HEK293 (cell line): ENCODE results near the gene DNAH3.

Source experiments
- HOXA7 ChIP-seq: sonication (generic); formaldehyde crosslinking; IDR thresholded peaks from 2 replicates; pipeline ENCODE4 v1.8.1; 2022; ENCODE audit warnings: missing genetic modification reagents, borderline replicate concordance
- OVOL3 ChIP-seq: fragments of 450-650 bp; formaldehyde crosslinking; IDR thresholded peaks from 2 replicates; pipeline ENCODE4 v1.5.1; 2016; ENCODE audit warnings: missing biosample characterization, missing genetic modification characterization
- ZBTB17 ChIP-seq: fragments of 450-650 bp; formaldehyde crosslinking; IDR thresholded peaks from 2 replicates; pipeline ENCODE4 v1.5.1; 2016; ENCODE audit warnings: missing biosample characterization, missing genetic modification characterization
- ZBTB7A ChIP-seq: fragments of 450-650 bp; formaldehyde crosslinking; IDR thresholded peaks from 2 replicates; pipeline ENCODE4 v1.5.1; 2016; ENCODE audit warnings: low read depth, missing biosample characterization, missing genetic modification characterization
- ZNF146 ChIP-seq: fragments of 450-650 bp; formaldehyde crosslinking; IDR thresholded peaks from 2 replicates; pipeline ENCODE4 v1.5.1; 2016; ENCODE audit warnings: missing biosample characterization, missing genetic modification characterization
- ZNF350 ChIP-seq: fragments of 450-650 bp; formaldehyde crosslinking; IDR thresholded peaks from 2 replicates; pipeline ENCODE4 v1.5.0; 2017; ENCODE audit warnings: missing biosample characterization, mild to moderate bottlenecking, missing genetic modification characterization
- ZNF433 ChIP-seq: fragments of 450-650 bp; formaldehyde crosslinking; IDR thresholded peaks from 2 replicates; pipeline ENCODE4 v1.5.1; 2016; ENCODE audit warnings: missing biosample characterization, missing genetic modification characterization, low read depth
- ZNF510 ChIP-seq: fragments of 450-650 bp; formaldehyde crosslinking; IDR thresholded peaks from 2 replicates; pipeline ENCODE4 v1.5.1; 2018; ENCODE audit warnings: mild to moderate bottlenecking, missing genetic modification characterization, missing biosample characterization; ENCODE audit not compliant: insufficient replicate concordance
- TF ChIP-seq, protein P1 (sequence below): fragments of 450-650 bp; formaldehyde crosslinking; IDR thresholded peaks from 2 replicates; pipeline ENCODE4 v1.5.1; 2016; ENCODE audit warnings: missing biosample characterization, missing genetic modification characterization
- TF ChIP-seq, protein P2 (sequence below): fragments of 450-650 bp; formaldehyde crosslinking; IDR thresholded peaks from 2 replicates; pipeline ENCODE4 v1.5.1; 2016; ENCODE audit warnings: missing biosample characterization, missing genetic modification characterization
- TF ChIP-seq, protein P3 (sequence below): sonication (generic); formaldehyde crosslinking; IDR thresholded peaks from 2 replicates; pipeline ENCODE4 v1.8.1; 2022; ENCODE audit warnings: mild to moderate bottlenecking, moderate library complexity, missing genetic modification reagents

DNA sequence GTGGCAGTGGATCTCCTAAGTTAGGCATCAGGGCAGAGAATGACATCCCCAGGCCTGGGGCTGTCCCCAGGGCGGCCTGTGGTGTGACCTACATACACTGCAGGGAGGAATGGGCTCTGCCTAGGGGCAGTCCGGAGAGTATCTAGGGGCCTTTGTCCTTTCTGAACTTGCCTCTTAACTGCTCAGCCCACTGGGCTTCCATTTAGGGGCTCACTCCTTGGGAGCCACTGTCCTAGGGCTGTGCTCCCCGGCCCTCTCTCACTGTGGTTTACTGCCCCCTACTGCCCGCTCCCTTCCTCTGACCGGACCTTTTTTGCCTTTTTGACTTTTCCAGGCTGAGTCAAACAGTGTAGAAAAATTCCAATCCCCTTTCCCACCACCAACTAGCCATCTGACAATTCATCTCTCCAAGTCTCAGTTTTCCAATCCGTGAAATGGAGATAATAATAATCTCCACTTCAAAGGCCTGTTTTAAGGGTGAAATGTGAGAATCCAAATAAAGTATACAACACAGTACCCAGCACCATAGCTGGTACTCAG is 66.8 kb downstream of the DNAH3 start:
- TF ChIP-seq OVOL3 (tag by site-specific recombination): no peak
- no peak for TF ChIP-seq ZNF146 (tag by site-specific recombination)
- no peak for TF ChIP-seq ZNF510 (tag by site-specific recombination)
- TF ChIP-seq HOXA7 (CRISPR knock-in tag): no peak
- TF ChIP-seq, protein P1, sequence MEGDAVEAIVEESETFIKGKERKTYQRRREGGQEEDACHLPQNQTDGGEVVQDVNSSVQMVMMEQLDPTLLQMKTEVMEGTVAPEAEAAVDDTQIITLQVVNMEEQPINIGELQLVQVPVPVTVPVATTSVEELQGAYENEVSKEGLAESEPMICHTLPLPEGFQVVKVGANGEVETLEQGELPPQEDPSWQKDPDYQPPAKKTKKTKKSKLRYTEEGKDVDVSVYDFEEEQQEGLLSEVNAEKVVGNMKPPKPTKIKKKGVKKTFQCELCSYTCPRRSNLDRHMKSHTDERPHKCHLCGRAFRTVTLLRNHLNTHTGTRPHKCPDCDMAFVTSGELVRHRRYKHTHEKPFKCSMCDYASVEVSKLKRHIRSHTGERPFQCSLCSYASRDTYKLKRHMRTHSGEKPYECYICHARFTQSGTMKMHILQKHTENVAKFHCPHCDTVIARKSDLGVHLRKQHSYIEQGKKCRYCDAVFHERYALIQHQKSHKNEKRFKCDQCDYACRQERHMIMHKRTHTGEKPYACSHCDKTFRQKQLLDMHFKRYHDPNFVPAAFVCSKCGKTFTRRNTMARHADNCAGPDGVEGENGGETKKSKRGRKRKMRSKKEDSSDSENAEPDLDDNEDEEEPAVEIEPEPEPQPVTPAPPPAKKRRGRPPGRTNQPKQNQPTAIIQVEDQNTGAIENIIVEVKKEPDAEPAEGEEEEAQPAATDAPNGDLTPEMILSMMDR (tag by site-specific recombination): no peak
- no peak for TF ChIP-seq ZBTB17
- TF ChIP-seq ZBTB7A (tag by site-specific recombination): no peak
- TF ChIP-seq, protein P2, sequence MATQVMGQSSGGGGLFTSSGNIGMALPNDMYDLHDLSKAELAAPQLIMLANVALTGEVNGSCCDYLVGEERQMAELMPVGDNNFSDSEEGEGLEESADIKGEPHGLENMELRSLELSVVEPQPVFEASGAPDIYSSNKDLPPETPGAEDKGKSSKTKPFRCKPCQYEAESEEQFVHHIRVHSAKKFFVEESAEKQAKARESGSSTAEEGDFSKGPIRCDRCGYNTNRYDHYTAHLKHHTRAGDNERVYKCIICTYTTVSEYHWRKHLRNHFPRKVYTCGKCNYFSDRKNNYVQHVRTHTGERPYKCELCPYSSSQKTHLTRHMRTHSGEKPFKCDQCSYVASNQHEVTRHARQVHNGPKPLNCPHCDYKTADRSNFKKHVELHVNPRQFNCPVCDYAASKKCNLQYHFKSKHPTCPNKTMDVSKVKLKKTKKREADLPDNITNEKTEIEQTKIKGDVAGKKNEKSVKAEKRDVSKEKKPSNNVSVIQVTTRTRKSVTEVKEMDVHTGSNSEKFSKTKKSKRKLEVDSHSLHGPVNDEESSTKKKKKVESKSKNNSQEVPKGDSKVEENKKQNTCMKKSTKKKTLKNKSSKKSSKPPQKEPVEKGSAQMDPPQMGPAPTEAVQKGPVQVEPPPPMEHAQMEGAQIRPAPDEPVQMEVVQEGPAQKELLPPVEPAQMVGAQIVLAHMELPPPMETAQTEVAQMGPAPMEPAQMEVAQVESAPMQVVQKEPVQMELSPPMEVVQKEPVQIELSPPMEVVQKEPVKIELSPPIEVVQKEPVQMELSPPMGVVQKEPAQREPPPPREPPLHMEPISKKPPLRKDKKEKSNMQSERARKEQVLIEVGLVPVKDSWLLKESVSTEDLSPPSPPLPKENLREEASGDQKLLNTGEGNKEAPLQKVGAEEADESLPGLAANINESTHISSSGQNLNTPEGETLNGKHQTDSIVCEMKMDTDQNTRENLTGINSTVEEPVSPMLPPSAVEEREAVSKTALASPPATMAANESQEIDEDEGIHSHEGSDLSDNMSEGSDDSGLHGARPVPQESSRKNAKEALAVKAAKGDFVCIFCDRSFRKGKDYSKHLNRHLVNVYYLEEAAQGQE (tag by site-specific recombination): no peak
- TF ChIP-seq ZNF350 (tag by site-specific recombination): no peak
- TF ChIP-seq, protein P3, sequence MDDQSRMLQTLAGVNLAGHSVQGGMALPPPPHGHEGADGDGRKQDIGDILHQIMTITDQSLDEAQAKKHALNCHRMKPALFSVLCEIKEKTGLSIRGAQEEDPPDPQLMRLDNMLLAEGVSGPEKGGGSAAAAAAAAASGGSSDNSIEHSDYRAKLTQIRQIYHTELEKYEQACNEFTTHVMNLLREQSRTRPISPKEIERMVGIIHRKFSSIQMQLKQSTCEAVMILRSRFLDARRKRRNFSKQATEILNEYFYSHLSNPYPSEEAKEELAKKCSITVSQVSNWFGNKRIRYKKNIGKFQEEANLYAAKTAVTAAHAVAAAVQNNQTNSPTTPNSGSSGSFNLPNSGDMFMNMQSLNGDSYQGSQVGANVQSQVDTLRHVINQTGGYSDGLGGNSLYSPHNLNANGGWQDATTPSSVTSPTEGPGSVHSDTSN (CRISPR knock-in tag): no peak
- no peak for TF ChIP-seq ZNF433 (tag by site-specific recombination)
